OCI-LY3 (cell line): Measurements from ENCODE around the gene HCAR3.
"Not testable (repeated sequence)": the region's sequence is repeated elsewhere in the genome, so short reads cannot be mapped to it uniquely, and the experiment has no call there.

ENCODE experiments used
- EZH2phosphoT487 ChIP-seq: fragments of 200-600 bp; shearing (Covaris generic); IDR thresholded peaks from 2 replicates; pipeline ENCODE4 v1.6.1; 2018; ENCODE audit warnings: antibody characterized with exemption, mixed run types, low read depth
- TF ChIP-seq, protein P1 (sequence below): fragments of 200-600, 300-600 bp; sonication (generic); IDR thresholded peaks from 2 replicates; pipeline ENCODE4 v1.5.1; 2014; ENCODE audit warnings: antibody characterized with exemption, low read length, low read depth

DNA sequence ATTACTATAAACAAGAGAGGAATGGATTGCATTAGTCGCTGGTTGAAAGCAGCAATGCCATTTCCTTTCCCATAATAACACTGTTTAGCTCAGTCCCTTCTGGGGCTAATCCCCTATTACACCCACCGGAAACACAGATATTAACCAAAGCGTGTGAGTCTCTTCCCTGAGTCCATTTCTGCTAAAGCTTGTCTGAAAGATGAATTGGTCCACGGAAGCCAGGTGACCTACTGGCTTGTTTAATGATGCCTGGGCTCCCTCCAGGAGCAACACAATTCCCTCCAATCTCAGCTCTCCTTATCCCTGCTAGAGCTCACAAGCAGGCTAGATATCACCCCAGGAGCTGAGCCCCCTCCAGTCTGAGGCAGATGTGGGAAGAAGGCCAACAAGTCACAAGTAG is 15.1 kb downstream of the HCAR3 start:
- TF ChIP-seq, protein P1, sequence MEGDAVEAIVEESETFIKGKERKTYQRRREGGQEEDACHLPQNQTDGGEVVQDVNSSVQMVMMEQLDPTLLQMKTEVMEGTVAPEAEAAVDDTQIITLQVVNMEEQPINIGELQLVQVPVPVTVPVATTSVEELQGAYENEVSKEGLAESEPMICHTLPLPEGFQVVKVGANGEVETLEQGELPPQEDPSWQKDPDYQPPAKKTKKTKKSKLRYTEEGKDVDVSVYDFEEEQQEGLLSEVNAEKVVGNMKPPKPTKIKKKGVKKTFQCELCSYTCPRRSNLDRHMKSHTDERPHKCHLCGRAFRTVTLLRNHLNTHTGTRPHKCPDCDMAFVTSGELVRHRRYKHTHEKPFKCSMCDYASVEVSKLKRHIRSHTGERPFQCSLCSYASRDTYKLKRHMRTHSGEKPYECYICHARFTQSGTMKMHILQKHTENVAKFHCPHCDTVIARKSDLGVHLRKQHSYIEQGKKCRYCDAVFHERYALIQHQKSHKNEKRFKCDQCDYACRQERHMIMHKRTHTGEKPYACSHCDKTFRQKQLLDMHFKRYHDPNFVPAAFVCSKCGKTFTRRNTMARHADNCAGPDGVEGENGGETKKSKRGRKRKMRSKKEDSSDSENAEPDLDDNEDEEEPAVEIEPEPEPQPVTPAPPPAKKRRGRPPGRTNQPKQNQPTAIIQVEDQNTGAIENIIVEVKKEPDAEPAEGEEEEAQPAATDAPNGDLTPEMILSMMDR = not testable (repeated sequence)
- TF ChIP-seq EZH2phosphoT487 = not testable (repeated sequence)
